HepG2 (cell line): ENCODE results near the gene CHST13. TPM values are rescaled to one million over a fixed set of nuclear protein-coding genes. Genes with fewer than 3 reads are reported as not detected.

ENCODE experiments used
- ATF3 ChIP-seq: sonication (generic); formaldehyde crosslinking; IDR thresholded peaks from 2 replicates; pipeline ENCODE4 v1.4.0; 2020; ENCODE audit warnings: missing genetic modification reagents
- BRF2 ChIP-seq: sonication (generic); formaldehyde crosslinking; IDR thresholded peaks from 2 replicates; pipeline ENCODE4 v1.8.1; 2022; ENCODE audit warnings: mild to moderate bottlenecking, missing genetic modification reagents
- CCDC6 ChIP-seq: sonication (generic); formaldehyde crosslinking; IDR thresholded peaks from 2 replicates; pipeline ENCODE4 v1.8.1; 2022; ENCODE audit warnings: mild to moderate bottlenecking, missing genetic modification reagents, moderate library complexity
- FOXA3 ChIP-seq: IDR thresholded peaks from 2 replicates; pipeline ENCODE4 v1.6.1; 2016; ENCODE audit warnings: missing genetic modification reagents, missing compliant biosample characterization
- HOMEZ ChIP-seq: IDR thresholded peaks from 2 replicates; pipeline ENCODE4 v1.6.1; 2016; ENCODE audit warnings: low read depth
- NR2F6 ChIP-seq, 2 experiments: IDR thresholded peaks; 2 replicates each; pipeline ENCODE4 v1.6.1; 2016; ENCODE audit warnings: antibody characterized with exemption in 1 of 2, mild to moderate bottlenecking in 1 of 2
- PHF8 ChIP-seq: sonication (generic); formaldehyde crosslinking; IDR thresholded peaks from 2 replicates; pipeline ENCODE4 v1.5.0; 2020; ENCODE audit warnings: missing genetic modification reagents
- SALL1 ChIP-seq: sonication (generic); formaldehyde crosslinking; IDR thresholded peaks from 2 replicates; pipeline ENCODE4 v1.8.0; 2022; ENCODE audit warnings: mild to moderate bottlenecking, missing genetic modification reagents
- SNAPC2 ChIP-seq: sonication (generic); formaldehyde crosslinking; IDR thresholded peaks from 2 replicates; pipeline ENCODE4 v1.8.1; 2022; ENCODE audit warnings: mild to moderate bottlenecking, missing genetic modification reagents
- ZBED4 ChIP-seq: sonication (generic); formaldehyde crosslinking; IDR thresholded peaks from 2 replicates; pipeline ENCODE4 v1.4.0; 2020; ENCODE audit warnings: missing genetic modification reagents, borderline replicate concordance
- ZFP91 ChIP-seq: sonication (generic); formaldehyde crosslinking; IDR thresholded peaks from 2 replicates; pipeline ENCODE4 v1.9.0; 2022; ENCODE audit warnings: missing genetic modification reagents, mild to moderate bottlenecking, borderline replicate concordance
- ZNF333 ChIP-seq: sonication (generic); formaldehyde crosslinking; IDR thresholded peaks from 2 replicates; pipeline ENCODE4 v1.4.0; 2020; ENCODE audit warnings: mild to moderate bottlenecking, missing genetic modification reagents, borderline replicate concordance
- ZNF556 ChIP-seq: sonication (generic); formaldehyde crosslinking; IDR thresholded peaks from 2 replicates; pipeline ENCODE4 v1.4.0; 2020; ENCODE audit warnings: mild to moderate bottlenecking, missing genetic modification reagents, borderline replicate concordance
- ZNF577 ChIP-seq: sonication (generic); formaldehyde crosslinking; IDR thresholded peaks from 2 replicates; pipeline ENCODE4 v1.4.0; 2020; ENCODE audit warnings: mild to moderate bottlenecking, low read depth, missing genetic modification reagents, borderline replicate concordance
- ZNF720 ChIP-seq: sonication (generic); formaldehyde crosslinking; IDR thresholded peaks from 2 replicates; pipeline ENCODE4 v1.4.0; 2020; ENCODE audit warnings: missing genetic modification reagents
- ZNF800 ChIP-seq: sonication (generic); formaldehyde crosslinking; IDR thresholded peaks from 2 replicates; pipeline ENCODE4 v1.4.0; 2020; ENCODE audit warnings: missing genetic modification reagents
- ZNF816 ChIP-seq: sonication (generic); formaldehyde crosslinking; IDR thresholded peaks from 2 replicates; pipeline ENCODE4 v1.8.0; 2022; ENCODE audit warnings: missing genetic modification reagents, mild to moderate bottlenecking, borderline replicate concordance
- polyA plus RNA-seq, 8 experiments: library from polyadenylated mRNA; depleted of rRNA in 3 of 8; stranded (reverse) in 7 of 8; unstranded in 1 of 8; fragments of >200 nt; fragmentation: Illumina TruSeq in 4 of 8; extraction: Trizol in 4 of 8; gene quantifications; 2 replicates each; pipeline versions ENCODE4 v1.2.1 to v1.2.3, GENCODE V29; 2011 to 2016; ENCODE audit warnings: low read depth in 4 of 8, missing spikeins in 1 of 8, mixed read lengths in 1 of 8; ENCODE audit not compliant: insufficient read depth in 1 of 8
- total RNA-seq, 5 experiments: library from RNA; depleted of rRNA; stranded (reverse); fragments of >200 nt; fragmentation: Illumina TruSeq; extraction: Trizol; gene quantifications; 2 replicates each; pipeline ENCODE4 v1.2.3, GENCODE V29; 2016; ENCODE audit warnings: low read depth in 1 of 5

The CHST13 gene
- total and polyA plus RNA-seq, 2 of the 13 experiments (the other 11 are each of a cell fraction or from before 2014, with no cell fraction given) = 32.0 to 43.1 TPM

- no peak; the same call in 1 of the 2 replicates for TF ChIP-seq HOMEZ (CRISPR knock-in tag)
- peak; percentile 23; the same call in 1 of the 2 replicates for TF ChIP-seq ZNF556 (CRISPR knock-in tag)
- peak; percentile 77 for TF ChIP-seq ZNF800
- no peak for TF ChIP-seq NR2F6 (IDR thresholded peaks at IDR 0.05)
- TF ChIP-seq NR2F6 (CRISPR knock-in tag; IDR thresholded peaks at IDR 0.05) = peak; percentile 33; the same call in 1 of the 2 replicates
- peak; percentile 69 for TF ChIP-seq ZBED4 (CRISPR knock-in tag)
- TF ChIP-seq BRF2 (CRISPR knock-in tag) = no peak
- TF ChIP-seq FOXA3 (CRISPR knock-in tag) = peak; percentile 66; the same call in 1 of the 2 replicates
- peak; percentile 52; the same call in 1 of the 2 replicates for TF ChIP-seq SNAPC2 (CRISPR knock-in tag)
- peak; percentile 68 for TF ChIP-seq PHF8 (CRISPR knock-in tag)
- TF ChIP-seq ZNF333 (CRISPR knock-in tag) = no peak
- TF ChIP-seq SALL1 = 0 out of 2 replicates have a peak, but pooled peaks have one; percentile 7
- TF ChIP-seq ZNF816 (CRISPR knock-in tag) = peak; percentile 31; the same call in 1 of the 2 replicates
- no peak for TF ChIP-seq ZNF720 (CRISPR knock-in tag)
- no peak for TF ChIP-seq ZNF577 (CRISPR knock-in tag)
- 0 out of 2 replicates have a peak, but pooled peaks have one; percentile 27 for TF ChIP-seq ATF3 (CRISPR knock-in tag)
- TF ChIP-seq ZFP91 (CRISPR knock-in tag) = peak; percentile 76; the same call in 1 of the 2 replicates
- peak; percentile 33; the same call in 1 of the 2 replicates for TF ChIP-seq CCDC6 (CRISPR knock-in tag)
Observed at GRCh38 chr3:126523745-126524428, at the start of gene CHST13 (continued).
